Measurements from ENCODE around the gene TMEM63C.

- no peak for TF ChIP-seq POLR2AphosphoS5 (IDR thresholded peaks at IDR 0.05; ENCODE audit: low read depth, low read length)
- no peak for TF ChIP-seq POLR2A (IDR thresholded peaks at IDR 0.05; ENCODE audit: low read depth, low read length)
- TF ChIP-seq TAF1 (IDR thresholded peaks at IDR 0.05; ENCODE audit: borderline replicate concordance, low read depth, low read length) = no peak
Measured at GRCh38 chr14:77208979-77209318, 27.4 kb downstream of the TMEM63C start.
